CD14-positive monocyte (primary cell): Measurements from ENCODE around the gene SH3BGR. TPM values are rescaled to one million over a fixed set of nuclear protein-coding genes. Genes with fewer than 3 reads are reported as not detected.

ENCODE experiments used
- DNase-seq, 3 donors: peaks; one replicate each; pipeline ENCODE4 v3.0.0-alpha.2; 2011 to 2022
- H2AFZ ChIP-seq: 2 replicates; pipeline ENCODE4 v1.6.0; 2012; ENCODE audit warnings: mild to moderate bottlenecking, low read depth, low read length, inconsistent platforms; ENCODE audit not compliant: insufficient read depth, poor library complexity, severe bottlenecking
- H3K27ac ChIP-seq, 2 donors: 1 replicate in 1 of 2; 2 replicates in 1 of 2; pipeline ENCODE4 v1.5.1; 2012 to 2013; ENCODE audit warnings: low read length in 2 of 2, control low read depth in 1 of 2, inconsistent platforms in 1 of 2, low read depth in 1 of 2, mild to moderate bottlenecking in 1 of 2
- H3K27me3 ChIP-seq, 2 donors: one replicate each; pipeline versions ENCODE4 v1.6.0 to v1.6.1; 2011 to 2013; ENCODE audit warnings: low read length in 2 of 2; ENCODE audit not compliant: control insufficient read depth in 2 of 2, insufficient read depth in 2 of 2
- H3K36me3 ChIP-seq, 2 donors: replicated peaks in 1 of 2; 1 replicate in 1 of 2; 2 replicates in 1 of 2; pipeline versions ENCODE4 v1.5.1 to v1.6.1; 2012 to 2013; ENCODE audit warnings: low read length in 2 of 2, control low read depth in 1 of 2, inconsistent platforms in 1 of 2, mild to moderate bottlenecking in 1 of 2; ENCODE audit not compliant: insufficient read depth in 2 of 2, control insufficient read depth in 1 of 2
- H3K4me1 ChIP-seq, 2 donors: 1 replicate in 1 of 2; 2 replicates in 1 of 2; pipeline versions ENCODE4 v1.5.1 to v1.6.1; 2012 to 2013; ENCODE audit warnings: low read length in 2 of 2, control low read depth in 1 of 2, inconsistent platforms in 1 of 2, mild to moderate bottlenecking in 1 of 2, moderate library complexity in 1 of 2; ENCODE audit not compliant: insufficient read depth in 2 of 2, control insufficient read depth in 1 of 2
- H3K4me2 ChIP-seq: replicated peaks from 2 replicates; pipeline ENCODE3; 2012; ENCODE audit warnings: low read length, moderate library complexity, mild to moderate bottlenecking; ENCODE audit not compliant: poor library complexity, severe bottlenecking; ENCODE audit errors: extremely low read depth
- H3K4me3 ChIP-seq, 3 experiments: fragments of 200-600 bp in 1 of 3; sonication (generic) in 1 of 3; replicated peaks in 1 of 3; 1 replicate in 2 of 3; 2 replicates in 1 of 3; pipeline ENCODE4 v1.5.1; 2011 to 2013; ENCODE audit warnings: low read length in 3 of 3, mild to moderate bottlenecking in 3 of 3, control low read depth in 2 of 3, low read depth in 2 of 3, inconsistent platforms in 1 of 3, moderate library complexity in 1 of 3
- H3K79me2 ChIP-seq: 2 replicates; pipeline ENCODE4 v1.6.0; 2012; ENCODE audit warnings: mild to moderate bottlenecking, control low read depth, inconsistent platforms, low read length, moderate library complexity; ENCODE audit not compliant: insufficient read depth
- H3K9ac ChIP-seq: 2 replicates; pipeline ENCODE4 v1.6.0; 2017; ENCODE audit warnings: low read length, mild to moderate bottlenecking; ENCODE audit not compliant: insufficient read depth, poor library complexity, severe bottlenecking
- H3K9me3 ChIP-seq, 2 donors: replicated peaks in 1 of 2; 1 replicate in 1 of 2; 2 replicates in 1 of 2; pipeline versions ENCODE4 v1.5.1 to v1.6.1; 2012 to 2013; ENCODE audit warnings: low read length in 2 of 2, control low read depth in 1 of 2; ENCODE audit not compliant: control insufficient read depth in 1 of 2, insufficient read depth in 1 of 2
- H4K20me1 ChIP-seq: 2 replicates; pipeline ENCODE4 v1.6.0; 2012; ENCODE audit warnings: mild to moderate bottlenecking, low read length, control low read depth, moderate library complexity; ENCODE audit not compliant: insufficient read depth
- H3K27ac Mint-ChIP-seq, 7 donors: one replicate each; pipeline ENCODE4 v1.8.0; 2020; ENCODE audit warnings: mild to moderate bottlenecking in 7 of 7, mixed read lengths in 7 of 7, moderate library complexity in 6 of 7, inconsistent platforms in 2 of 7
- H3K27me3 Mint-ChIP-seq, 3 donors: one replicate each; pipeline ENCODE4 v1.8.0; 2021 to 2022; ENCODE audit warnings: low read depth in 3 of 3, mild to moderate bottlenecking in 3 of 3, mixed read lengths in 3 of 3, moderate library complexity in 3 of 3, inconsistent platforms in 1 of 3
- H3K36me3 Mint-ChIP-seq, 2 donors: one replicate each; pipeline ENCODE4 v1.8.0; 2020; ENCODE audit warnings: mixed read lengths in 2 of 2, inconsistent platforms in 1 of 2, mild to moderate bottlenecking in 1 of 2
- H3K4me1 Mint-ChIP-seq: one replicate; pipeline ENCODE4 v1.8.0; 2020; ENCODE audit warnings: mild to moderate bottlenecking, mixed read lengths
- H3K4me3 Mint-ChIP-seq, 2 donors: one replicate each; pipeline ENCODE4 v1.8.0; 2020; ENCODE audit warnings: mild to moderate bottlenecking in 2 of 2, mixed read lengths in 2 of 2, moderate library complexity in 1 of 2
- H3K9me3 Mint-ChIP-seq, 7 donors: one replicate each; pipeline ENCODE4 v1.8.0; 2020 to 2022; ENCODE audit warnings: mixed read lengths in 7 of 7, mild to moderate bottlenecking in 6 of 7, moderate library complexity in 6 of 7, inconsistent platforms in 2 of 7
- CTCF ChIP-seq: fragments of 200-600 bp; IDR thresholded peaks from one replicate; pipeline ENCODE4 v1.8.0; 2022; ENCODE audit warnings: antibody characterized with exemption, mild to moderate bottlenecking
- WGBS: methylation state at CpG from one replicate; pipeline ENCODE4 v1.1.5; 2013; ENCODE audit warnings: missing lambda C conversion rate; ENCODE audit not compliant: insufficient coverage; 5-methylcytosine and 5-hydroxymethylcytosine counted together
- intact Hi-C, 2 donors: fragments of 100-400 bp; cut with micrococcal nuclease; formaldehyde crosslinking; loops; one replicate each; pipeline versions ENCODE4 v1.15.0 to v1.15.1; 2023
- polyA plus RNA-seq, 3 donors: library from polyadenylated mRNA; depleted of rRNA in 1 of 3; unstranded in 2 of 3; stranded (reverse) in 1 of 3; fragments of 300-500 nt in 2 of 3; fragments of >200 nt in 1 of 3; fragmentation: Illumina TruSeq in 2 of 3; gene quantifications; 1 replicate in 2 of 3; 2 replicates in 1 of 3; pipeline ENCODE4 v1.2.3, GENCODE V29; 2012 to 2021

SH3BGR gene
- polyA plus RNA-seq, 3 donors = 0.36 to 0.72 TPM; not detected in 1

GRCh38 chr21:39527067-39527595 is 75.4 kb downstream of the SH3BGR start:
- Histone ChIP-seq H3K36me3 (no peaks in the 10 kb centered on the region), H3K9me3 (no peaks in the 10 kb centered on the region), H3K9ac (no peak overlapping the region), H2AFZ (no peak overlapping the region), H3K27ac (no peak overlapping the region), H4K20me1 (no peaks in the 10 kb centered on the region), H3K79me2 (no peaks in the 10 kb centered on the region), H3K4me1 (no peaks in the 10 kb centered on the region), H3K27me3 (no peaks in the 10 kb centered on the region), H3K4me3 (no peak overlapping the region), H3K4me2 (no peak overlapping the region)
- no peaks in the 10 kb centered on the region for H3K36me3 Mint-ChIP-seq
- H3K4me3 Mint-ChIP-seq = no peak overlapping the region
- H3K4me1 Mint-ChIP-seq = peaks cover 8% of the 10 kb centered on the region
- H3K9me3 Mint-ChIP-seq = peaks cover 0 to 6% (median 0%) of the 10 kb centered on the region in 7 donors
- WGBS = 100% methylated on average over 3 of the region's 5 CpGs
- H3K27ac Mint-ChIP-seq = no peak overlapping the region
- peaks cover 16 to 24% (median 16%) of the 10 kb centered on the region in 3 donors for H3K27me3 Mint-ChIP-seq
- no peak for DNase-seq
- TF ChIP-seq CTCF = no peak
- intact Hi-C loops = no loop called here

GRCh38 chr21:39527664-39528381 is 76.1 kb downstream of the SH3BGR start:
- Mint-ChIP-seq H3K27ac (peak overlapping the region in 2 of 7 donors; percentile 1 to 32), H3K4me1 (peaks cover 8% of the 10 kb centered on the region), H3K36me3 (no peaks in the 10 kb centered on the region), H3K4me3 (peak overlapping the region in 1 of 2 donors; percentile 27), H3K27me3 (peaks cover 14 to 24% (median 16%) of the 10 kb centered on the region in 3 donors), H3K9me3 (peaks cover 0 to 6% (median 0%) of the 10 kb centered on the region in 7 donors)
- 15% methylated on average over 7 of the region's 8 CpGs for WGBS
- no peak for TF ChIP-seq CTCF
- no peak overlapping the region for H3K4me3 ChIP-seq
- H3K36me3 ChIP-seq = no peaks in the 10 kb centered on the region
- H4K20me1 ChIP-seq = no peaks in the 10 kb centered on the region
- H3K27me3 ChIP-seq = no peaks in the 10 kb centered on the region
- no peak overlapping the region for H3K4me2 ChIP-seq
- DNase-seq = no peak
- H3K79me2 ChIP-seq = no peaks in the 10 kb centered on the region
- no peaks in the 10 kb centered on the region for H3K4me1 ChIP-seq
- no peak overlapping the region for H3K9ac ChIP-seq
- no peak overlapping the region for H2AFZ ChIP-seq
- H3K27ac ChIP-seq = no peak overlapping the region
- H3K9me3 ChIP-seq = no peaks in the 10 kb centered on the region
- intact Hi-C loops = no loop called here
